Kidney epithelial cell (primary cell): ENCODE measurements around the gene ADD2. TPM values are rescaled to one million over a fixed set of nuclear protein-coding genes. Genes with fewer than 3 reads are reported as not detected.
A peak's percentile ranks its signal among the peaks of the same experiment; 100 is the strongest.

ENCODE experiments used
- DNase-seq: peaks from one replicate; pipeline ENCODE4 v3.0.0-alpha.2; 2010; ENCODE audit warnings: low read depth
- H3K27me3 ChIP-seq: 2 replicates; pipeline ENCODE4 v1.6.0; 2011; ENCODE audit warnings: low read length; ENCODE audit not compliant: control insufficient read depth, insufficient read depth
- H3K36me3 ChIP-seq: 2 replicates; pipeline ENCODE4 v1.5.1; 2011; ENCODE audit warnings: low read length; ENCODE audit not compliant: control insufficient read depth, insufficient read depth
- H3K4me3 ChIP-seq: 2 replicates; pipeline ENCODE4 v1.5.1; 2011; ENCODE audit warnings: low read depth, mild to moderate bottlenecking, control low read depth, low read length
- total RNA-seq: library from RNA; depleted of rRNA; stranded (reverse); fragments of >200 nt; gene quantifications from 2 replicates; pipeline ENCODE4 v1.2.3, GENCODE V29; 2015
- TF ChIP-seq, protein P1 (sequence below): IDR thresholded peaks from 2 replicates; pipeline ENCODE4 v1.5.1; 2011; ENCODE audit warnings: mild to moderate bottlenecking, moderate library complexity, low read length, control low read depth, inconsistent platforms; ENCODE audit not compliant: insufficient read depth, poor library complexity, severe bottlenecking

Gene ADD2
- total RNA-seq, 1 donor from 2014 or later = 9.9 TPM

DNA sequence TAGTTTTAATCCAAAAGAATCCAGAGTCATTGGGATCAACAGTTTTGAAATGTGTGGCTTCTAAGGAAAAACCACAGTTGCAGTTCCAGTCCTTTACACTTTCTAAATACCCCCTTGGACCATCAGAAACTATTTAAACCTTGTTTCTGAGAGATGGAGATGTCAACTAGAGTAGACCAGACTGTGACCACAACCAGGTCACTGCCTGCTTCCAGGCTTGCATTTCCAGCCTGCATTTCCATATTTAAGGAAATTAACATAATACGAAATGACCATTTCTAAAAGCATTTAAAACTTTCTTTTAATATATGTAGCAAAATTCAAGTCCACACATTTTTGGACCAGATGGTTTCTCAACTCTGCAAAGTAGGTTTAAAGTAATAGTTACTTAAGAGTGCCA is 38.4 kb downstream of the ADD2 start:
- Histone ChIP-seq H3K36me3 (no peaks in the 10 kb centered on the region), H3K4me3 (no peak overlapping the region), H3K27me3 (no peaks in the 10 kb centered on the region)
- TF ChIP-seq, protein P1, sequence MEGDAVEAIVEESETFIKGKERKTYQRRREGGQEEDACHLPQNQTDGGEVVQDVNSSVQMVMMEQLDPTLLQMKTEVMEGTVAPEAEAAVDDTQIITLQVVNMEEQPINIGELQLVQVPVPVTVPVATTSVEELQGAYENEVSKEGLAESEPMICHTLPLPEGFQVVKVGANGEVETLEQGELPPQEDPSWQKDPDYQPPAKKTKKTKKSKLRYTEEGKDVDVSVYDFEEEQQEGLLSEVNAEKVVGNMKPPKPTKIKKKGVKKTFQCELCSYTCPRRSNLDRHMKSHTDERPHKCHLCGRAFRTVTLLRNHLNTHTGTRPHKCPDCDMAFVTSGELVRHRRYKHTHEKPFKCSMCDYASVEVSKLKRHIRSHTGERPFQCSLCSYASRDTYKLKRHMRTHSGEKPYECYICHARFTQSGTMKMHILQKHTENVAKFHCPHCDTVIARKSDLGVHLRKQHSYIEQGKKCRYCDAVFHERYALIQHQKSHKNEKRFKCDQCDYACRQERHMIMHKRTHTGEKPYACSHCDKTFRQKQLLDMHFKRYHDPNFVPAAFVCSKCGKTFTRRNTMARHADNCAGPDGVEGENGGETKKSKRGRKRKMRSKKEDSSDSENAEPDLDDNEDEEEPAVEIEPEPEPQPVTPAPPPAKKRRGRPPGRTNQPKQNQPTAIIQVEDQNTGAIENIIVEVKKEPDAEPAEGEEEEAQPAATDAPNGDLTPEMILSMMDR = no peak
- DNase-seq = no peak

DNA sequence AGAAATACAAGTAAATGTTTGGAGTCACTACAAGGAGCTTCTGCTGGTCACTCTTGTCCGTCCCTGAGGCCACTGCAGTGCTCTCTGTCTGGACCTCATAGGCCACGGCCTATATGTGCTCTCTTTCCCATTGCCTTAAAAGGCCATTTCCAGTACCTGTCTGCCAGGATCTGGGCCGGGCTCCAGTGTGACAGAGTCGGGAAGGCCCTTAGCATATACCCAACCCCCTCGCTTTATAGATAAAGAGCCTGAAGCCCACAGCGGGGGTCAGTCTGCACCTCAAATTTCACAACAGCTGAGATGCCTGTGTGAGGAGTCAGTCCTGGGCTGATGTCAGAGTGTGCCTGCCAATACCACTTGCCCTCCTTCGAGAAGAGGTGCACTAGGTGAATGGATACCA is 39.9 kb downstream of the ADD2 start:
- Histone ChIP-seq H3K36me3 (no peaks in the 10 kb centered on the region), H3K4me3 (no peak overlapping the region), H3K27me3 (no peaks in the 10 kb centered on the region)
- TF ChIP-seq, protein P1 = no peak
- DNase-seq = no peak

DNA sequence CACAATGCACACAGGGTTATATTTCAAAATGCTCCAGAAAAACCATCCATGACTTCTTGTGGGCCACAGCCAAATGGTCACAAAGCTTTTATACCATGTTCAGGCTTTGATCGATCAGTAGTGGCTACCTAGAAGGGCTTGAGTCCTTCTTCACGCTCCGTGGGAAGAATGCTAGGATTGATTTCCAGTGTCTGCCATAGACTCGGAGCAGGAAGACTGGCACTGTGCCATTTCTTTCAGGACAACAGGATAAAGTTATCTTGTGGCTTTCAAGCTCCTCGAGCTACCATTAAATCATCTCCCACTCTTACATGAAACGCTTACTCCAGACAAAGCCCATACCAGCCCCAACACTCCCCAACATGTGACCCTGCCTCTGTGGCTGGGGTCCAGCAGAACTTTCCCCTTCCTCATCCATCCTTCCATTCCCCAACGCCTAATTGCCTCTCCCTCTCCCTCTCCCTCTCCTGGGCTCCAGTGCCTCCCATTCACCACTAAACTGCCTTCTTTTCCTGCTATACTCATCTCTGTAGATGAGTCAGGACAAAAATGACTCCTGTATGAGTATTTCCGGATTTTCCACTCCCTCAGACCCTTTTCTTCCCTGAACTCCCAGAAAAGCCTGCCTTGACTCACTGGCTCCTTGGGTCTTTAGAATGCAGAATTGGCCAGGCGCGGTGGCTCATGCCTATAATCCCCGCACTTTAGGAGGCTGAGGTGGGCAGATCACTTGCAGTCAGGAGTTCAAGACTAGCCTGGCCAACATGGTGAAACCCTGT is 40.9 kb downstream of the ADD2 start:
- DNase-seq = peak; percentile 16

DNA sequence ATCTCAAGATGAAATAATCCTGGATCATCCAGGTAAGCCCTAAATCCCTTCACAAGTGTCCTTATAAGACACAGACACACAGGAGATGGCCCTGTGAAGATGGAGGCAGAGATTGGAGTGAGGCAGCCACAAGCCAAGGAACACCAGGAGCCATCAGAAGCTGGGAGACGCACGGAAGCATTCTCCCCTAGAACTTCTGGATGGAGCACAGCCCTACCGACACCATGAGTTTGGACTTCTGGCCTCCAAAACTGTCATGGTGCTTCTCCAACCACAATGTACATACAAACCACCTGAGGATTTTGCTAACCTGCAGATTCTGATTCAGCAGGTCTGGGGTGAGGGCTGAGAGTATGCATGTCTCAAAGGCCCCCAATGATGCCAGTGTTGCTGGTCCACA is 42.5 kb downstream of the ADD2 start:
- no peak overlapping the region for H3K4me3 ChIP-seq

More for the DNA sequence above, 40.9 kb downstream of the ADD2 start:
- Histone ChIP-seq H3K4me3 (no peak overlapping the region), H3K27me3 (no peaks in the 10 kb centered on the region), H3K36me3 (no peaks in the 10 kb centered on the region)
- TF ChIP-seq, protein P1 = no peak

DNA sequence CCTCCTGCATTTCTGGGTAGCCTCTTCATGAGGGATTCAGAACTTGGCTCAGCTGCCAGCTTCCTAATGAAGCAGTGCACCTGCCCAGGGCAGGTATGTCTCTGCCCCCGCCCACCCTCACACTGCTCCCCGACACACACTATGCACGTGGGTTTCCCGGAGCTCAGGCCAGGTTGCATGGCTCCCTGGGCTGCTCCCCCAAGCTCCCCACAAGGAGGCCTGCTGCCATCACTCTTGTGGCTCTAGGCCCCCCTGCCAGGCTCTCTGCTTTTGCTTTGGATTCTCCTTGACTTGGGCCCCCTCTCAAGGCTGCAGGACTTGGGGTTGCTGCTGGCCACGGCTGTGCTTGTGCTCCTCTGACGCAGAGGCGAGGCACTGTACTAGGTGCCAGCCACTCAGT is 43.6 kb downstream of the ADD2 start:
- TF ChIP-seq, protein P1 = no peak
- DNase-seq = no peak
- no peak overlapping the region for H3K4me3 ChIP-seq
- no peaks in the 10 kb centered on the region for H3K27me3 ChIP-seq
- H3K36me3 ChIP-seq = no peaks in the 10 kb centered on the region

More for the DNA sequence above, 42.5 kb downstream of the ADD2 start:
- no peak for DNase-seq
- no peaks in the 10 kb centered on the region for H3K36me3 ChIP-seq
- H3K27me3 ChIP-seq = no peaks in the 10 kb centered on the region
- TF ChIP-seq, protein P1 = no peak

DNA sequence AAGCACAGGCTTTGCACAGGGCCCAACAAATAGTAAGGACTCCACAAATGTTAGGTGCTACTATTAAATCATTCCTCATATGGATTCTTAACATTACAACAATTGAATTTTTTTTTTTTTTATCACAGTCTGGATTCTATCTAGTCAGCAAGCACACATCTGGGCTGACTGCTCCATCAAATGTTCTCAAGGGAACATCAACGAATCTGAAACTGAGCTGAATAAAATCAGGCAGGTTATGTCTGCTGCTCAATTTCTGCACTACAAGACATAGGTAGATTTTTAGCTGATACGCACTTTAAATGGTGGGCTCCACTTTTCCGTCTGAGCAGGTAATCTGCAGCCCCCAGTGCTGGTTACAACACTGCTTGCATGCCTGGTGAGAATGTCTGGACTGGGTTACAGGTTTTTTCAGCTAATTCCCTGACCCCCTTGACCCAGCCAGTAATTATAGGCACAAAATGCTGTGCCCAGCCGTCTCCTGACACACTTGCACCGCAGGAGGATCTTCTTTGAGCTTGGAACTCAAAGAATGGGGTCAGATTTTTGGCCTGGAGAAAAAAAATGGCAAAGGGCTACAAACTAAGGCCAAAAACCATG is 44.6 kb downstream of the ADD2 start:
- no peaks in the 10 kb centered on the region for H3K27me3 ChIP-seq
- H3K4me3 ChIP-seq = no peak overlapping the region
- H3K36me3 ChIP-seq = no peaks in the 10 kb centered on the region
- no peak for DNase-seq
- TF ChIP-seq, protein P1 = no peak
